Measurements from ENCODE around the gene DGCR2. TPM values are rescaled to one million over a fixed set of nuclear protein-coding genes. Genes with fewer than 3 reads are reported as not detected.

DGCR2 gene
- total RNA-seq, 2 experiments from 2014 or later = 30.5 to 34.2 TPM

- peak overlapping the region; percentile 95 for H3K27ac Mint-ChIP-seq
- POLR2A ChIA-PET = interaction anchor here (1.0 to 2.4 kb wide), 3 partner anchors 21 to 336 kb away, joined by 5 to 20 read pairs (median 8); partner anchors contain the start of genes CDC45 and DGCR2
- CTCF ChIA-PET = interaction anchor here (1.2 to 2.6 kb wide), 8 partner anchors 12 to 487 kb away, joined by 3 to 16 read pairs (median 8); partner anchors contain the start of genes SLC25A1 and TSSK2
- H3K36me3 Mint-ChIP-seq (ENCODE audit: low read depth) = peaks cover 26% of the 10 kb centered on the region
- DNase-seq (no peak), ATAC-seq (no peak)
- H3K27me3 Mint-ChIP-seq (ENCODE audit: low read depth) = peaks cover 15% of the 10 kb centered on the region
- no peaks in the 10 kb centered on the region for H3K9me3 Mint-ChIP-seq (ENCODE audit: insufficient read depth)
- peaks cover 17% of the 10 kb centered on the region for H3K4me1 Mint-ChIP-seq (ENCODE audit: low read depth)
- peak overlapping the region; percentile 99 for H3K4me3 Mint-ChIP-seq
Observed at GRCh38 chr22:19143212-19143611, 21.0 kb upstream of the DGCR2 start.

- Mint-ChIP-seq H3K27me3 (ENCODE audit: low read depth) (peaks cover 8% of the 10 kb centered on the region), H3K27ac (peak overlapping the region; percentile 14), H3K4me1 (ENCODE audit: low read depth) (peaks cover 17% of the 10 kb centered on the region), H3K9me3 (ENCODE audit: insufficient read depth) (no peaks in the 10 kb centered on the region), H3K36me3 (ENCODE audit: low read depth) (peaks cover 26% of the 10 kb centered on the region), H3K4me3 (peak overlapping the region; percentile 37)
- ATAC-seq (no peak), DNase-seq (no peak)
- ChIA-PET CTCF (no interaction called here), POLR2A (no interaction called here)
Observed at GRCh38 chr22:19142394-19142793, 20.2 kb upstream of the DGCR2 start.

DNA sequence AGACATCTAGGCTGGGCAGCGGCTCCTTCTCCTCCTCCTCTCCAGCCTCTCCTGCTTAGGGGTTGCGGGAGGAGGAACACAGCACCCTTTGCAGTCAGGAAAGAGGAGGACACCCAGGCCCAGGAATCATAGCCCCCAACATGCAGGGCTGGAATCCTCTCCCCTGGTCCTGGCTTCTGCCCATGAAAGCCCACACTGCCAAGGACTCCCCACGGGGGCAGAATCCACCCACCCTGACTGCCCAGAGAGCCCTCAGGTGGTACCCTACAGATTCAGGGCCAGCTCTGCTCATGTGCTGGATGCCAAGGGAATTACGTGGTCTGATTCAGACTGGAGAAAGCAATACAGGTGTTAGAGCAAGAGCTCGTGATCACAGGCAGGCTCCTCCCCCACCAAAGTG, 17.8 kb upstream of the DGCR2 start:
- Mint-ChIP-seq H3K4me3 (no peak overlapping the region), H3K27ac (no peak overlapping the region), H3K9me3 (ENCODE audit: insufficient read depth) (no peaks in the 10 kb centered on the region), H3K4me1 (ENCODE audit: low read depth) (peaks cover 17% of the 10 kb centered on the region), H3K27me3 (ENCODE audit: low read depth) (no peaks in the 10 kb centered on the region), H3K36me3 (ENCODE audit: low read depth) (peaks cover 44% of the 10 kb centered on the region)
- ATAC-seq = no peak
- no peak for DNase-seq
- CTCF ChIA-PET = no interaction called here
- POLR2A ChIA-PET = no interaction called here

DNA sequence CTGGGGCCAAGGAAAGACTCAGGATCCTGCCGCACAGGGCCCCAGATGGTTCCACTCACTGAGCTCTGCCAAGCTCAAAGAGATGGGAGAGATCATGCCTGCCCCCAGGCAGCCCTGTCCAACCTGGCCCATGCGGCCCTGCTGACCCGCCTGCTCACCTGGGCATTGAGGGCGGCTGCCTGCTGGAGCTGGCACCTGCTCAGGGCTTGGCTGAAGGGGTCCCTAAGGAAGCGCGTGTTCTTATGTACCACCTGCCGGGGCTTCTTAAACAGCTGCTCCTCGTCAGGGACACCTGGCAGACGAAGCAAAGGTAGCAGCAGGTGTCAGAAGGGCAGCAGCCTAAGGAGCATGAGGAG, 16.8 kb upstream of the DGCR2 start:
- DNase-seq = no peak
- CTCF ChIA-PET = no interaction called here
- POLR2A ChIA-PET = interaction anchor here (1.0 kb wide), 1 partner anchor 30 kb away, joined by 3 read pairs; no protein-coding TSS in a partner anchor
- H3K36me3 Mint-ChIP-seq (ENCODE audit: low read depth) = peaks cover 42% of the 10 kb centered on the region
- H3K27me3 Mint-ChIP-seq (ENCODE audit: low read depth) = no peaks in the 10 kb centered on the region
- H3K27ac Mint-ChIP-seq = no peak overlapping the region
- no peaks in the 10 kb centered on the region for H3K9me3 Mint-ChIP-seq (ENCODE audit: insufficient read depth)
- ATAC-seq = no peak
- no peak overlapping the region for H3K4me3 Mint-ChIP-seq
- peaks cover 9% of the 10 kb centered on the region for H3K4me1 Mint-ChIP-seq (ENCODE audit: low read depth)

- ChIA-PET POLR2A (interaction anchor here (1.0 kb wide), 1 partner anchor 31 kb away, joined by 3 read pairs; no protein-coding TSS in a partner anchor), CTCF (no interaction called here)
- Mint-ChIP-seq H3K4me1 (ENCODE audit: low read depth) (peaks cover 5% of the 10 kb centered on the region), H3K27ac (no peak overlapping the region), H3K27me3 (ENCODE audit: low read depth) (no peaks in the 10 kb centered on the region), H3K36me3 (ENCODE audit: low read depth) (peaks cover 40% of the 10 kb centered on the region), H3K4me3 (no peak overlapping the region), H3K9me3 (ENCODE audit: insufficient read depth) (no peaks in the 10 kb centered on the region)
- DNase-seq (no peak), ATAC-seq (no peak)
Observed at GRCh38 chr22:19138217-19139000, 16.2 kb upstream of the DGCR2 start.

GRCh38 chr22:19137384-19138216, 15.4 kb upstream of the DGCR2 start:
- CTCF ChIA-PET = no interaction called here
- Mint-ChIP-seq H3K27ac (no peak overlapping the region), H3K4me1 (ENCODE audit: low read depth) (peaks cover under 1% of the 10 kb centered on the region), H3K36me3 (ENCODE audit: low read depth) (peaks cover 41% of the 10 kb centered on the region), H3K9me3 (ENCODE audit: insufficient read depth) (no peaks in the 10 kb centered on the region), H3K4me3 (no peak overlapping the region), H3K27me3 (ENCODE audit: low read depth) (no peaks in the 10 kb centered on the region)
- DNase-seq (no peak), ATAC-seq (no peak)
- POLR2A ChIA-PET = no interaction called here

DNA sequence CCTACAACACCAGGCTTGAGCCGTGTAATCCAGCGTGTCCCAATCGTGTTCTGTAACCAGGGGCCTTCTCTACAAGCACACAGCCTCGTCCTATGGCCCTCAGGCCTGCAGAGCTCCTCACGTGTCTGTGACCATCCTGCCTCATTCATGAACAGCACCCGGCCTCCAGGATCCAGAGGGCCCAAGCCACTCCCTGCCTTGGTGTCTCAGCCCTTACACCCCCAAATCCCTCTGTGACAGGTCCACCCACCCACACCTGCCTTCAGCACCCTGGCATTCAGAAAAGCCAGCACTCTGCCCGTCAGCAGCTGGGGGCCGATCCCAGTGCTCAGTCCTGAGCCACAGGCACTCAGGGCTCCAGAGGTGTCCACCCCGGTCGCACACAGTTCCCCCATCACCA, 14.7 kb upstream of the DGCR2 start:
- ATAC-seq (no peak), DNase-seq (no peak)
- Mint-ChIP-seq H3K27ac (no peak overlapping the region), H3K9me3 (ENCODE audit: insufficient read depth) (no peaks in the 10 kb centered on the region), H3K4me1 (ENCODE audit: low read depth) (no peaks in the 10 kb centered on the region), H3K27me3 (ENCODE audit: low read depth) (no peaks in the 10 kb centered on the region), H3K4me3 (no peak overlapping the region), H3K36me3 (ENCODE audit: low read depth) (peaks cover 39% of the 10 kb centered on the region)
- ChIA-PET POLR2A (no interaction called here), CTCF (no interaction called here)

- H3K4me3 Mint-ChIP-seq = no peak overlapping the region
- POLR2A ChIA-PET = no interaction called here
- H3K4me1 Mint-ChIP-seq (ENCODE audit: low read depth) = no peaks in the 10 kb centered on the region
- no peak for ATAC-seq
- no peaks in the 10 kb centered on the region for H3K9me3 Mint-ChIP-seq (ENCODE audit: insufficient read depth)
- H3K36me3 Mint-ChIP-seq (ENCODE audit: low read depth) = peaks cover 37% of the 10 kb centered on the region
- CTCF ChIA-PET = no interaction called here
- H3K27me3 Mint-ChIP-seq (ENCODE audit: low read depth) = no peaks in the 10 kb centered on the region
- H3K27ac Mint-ChIP-seq = no peak overlapping the region
- DNase-seq = no peak
Observed at GRCh38 chr22:19134874-19135273, 12.7 kb upstream of the DGCR2 start.

DNA sequence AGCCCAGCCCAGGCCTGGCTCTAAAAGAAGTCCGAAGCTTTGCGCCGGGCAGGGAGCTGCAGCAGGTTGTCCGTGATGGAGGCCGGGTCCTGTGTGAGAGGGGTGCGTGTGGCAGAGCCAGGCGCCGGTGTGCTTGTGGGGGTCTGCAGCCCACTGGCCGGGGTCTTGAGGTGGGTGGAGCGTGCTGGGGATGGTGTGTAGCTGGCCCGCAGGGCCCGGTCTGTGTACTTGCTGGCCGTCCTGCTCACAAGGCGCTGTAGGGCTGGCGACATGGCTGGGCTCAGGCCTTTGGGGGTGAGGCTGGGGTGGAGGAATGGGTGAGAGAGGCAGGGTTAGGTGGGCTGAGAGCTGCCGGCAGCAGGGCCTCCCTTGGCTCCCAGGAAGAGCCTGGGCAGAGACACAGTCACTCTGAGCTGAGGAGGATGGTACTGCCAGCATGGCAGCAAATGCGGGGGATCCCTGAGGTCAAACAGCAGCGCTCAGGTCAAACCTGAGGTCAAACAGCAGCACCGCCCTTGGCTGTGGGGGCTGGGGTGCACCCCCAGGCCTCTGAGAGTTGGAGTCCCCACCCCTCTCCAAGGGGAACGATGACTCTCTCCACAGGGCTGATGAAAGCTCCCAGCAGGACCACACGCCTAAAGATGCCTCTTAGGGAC, 12.1 kb upstream of the DGCR2 start:
- Mint-ChIP-seq H3K4me3 (no peak overlapping the region), H3K9me3 (ENCODE audit: insufficient read depth) (no peaks in the 10 kb centered on the region), H3K36me3 (ENCODE audit: low read depth) (peaks cover 33% of the 10 kb centered on the region), H3K4me1 (ENCODE audit: low read depth) (no peaks in the 10 kb centered on the region), H3K27ac (no peak overlapping the region), H3K27me3 (ENCODE audit: low read depth) (no peaks in the 10 kb centered on the region)
- no peak for DNase-seq
- CTCF ChIA-PET = no interaction called here
- ATAC-seq = no peak
- POLR2A ChIA-PET = no interaction called here

DNA sequence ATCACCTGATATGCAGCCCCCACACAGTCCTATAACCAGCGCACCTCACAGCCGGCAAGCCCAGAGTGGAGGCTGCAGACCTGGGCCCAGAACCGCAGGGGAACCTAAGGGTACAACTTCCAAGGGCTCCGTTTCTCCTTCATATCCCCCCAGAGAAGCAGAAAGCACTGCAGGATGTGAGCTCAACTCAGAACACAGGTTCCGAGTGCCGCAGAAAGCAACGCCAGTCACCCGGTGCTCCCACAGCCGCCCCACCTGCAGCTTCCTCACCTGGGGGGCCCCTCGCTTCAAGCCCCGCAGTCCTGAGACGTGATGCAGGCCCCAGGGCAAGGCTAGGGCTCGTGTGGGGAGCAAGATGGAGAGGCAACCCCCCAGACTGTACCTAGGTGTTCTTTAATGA, 11.3 kb upstream of the DGCR2 start:
- ChIA-PET CTCF (interaction anchor here (0.9 kb wide), 1 partner anchor 11 kb away, joined by 5 read pairs; the partner anchor contains the start of gene ESS2), POLR2A (no interaction called here)
- H3K27ac Mint-ChIP-seq = no peak overlapping the region
- DNase-seq (no peak), ATAC-seq (no peak)
- H3K4me3 Mint-ChIP-seq = no peak overlapping the region
- no peaks in the 10 kb centered on the region for H3K9me3 Mint-ChIP-seq (ENCODE audit: insufficient read depth)
- H3K4me1 Mint-ChIP-seq (ENCODE audit: low read depth) = no peaks in the 10 kb centered on the region
- H3K36me3 Mint-ChIP-seq (ENCODE audit: low read depth) = peaks cover 31% of the 10 kb centered on the region
- H3K27me3 Mint-ChIP-seq (ENCODE audit: low read depth) = no peaks in the 10 kb centered on the region

GRCh38 chr22:19132693-19133400, 10.6 kb upstream of the DGCR2 start:
- CTCF ChIA-PET = interaction anchor here (0.9 kb wide), 1 partner anchor 11 kb away, joined by 5 read pairs; the partner anchor contains the start of gene ESS2
- Mint-ChIP-seq H3K9me3 (ENCODE audit: insufficient read depth) (no peaks in the 10 kb centered on the region), H3K4me3 (no peak overlapping the region), H3K36me3 (ENCODE audit: low read depth) (peaks cover 31% of the 10 kb centered on the region), H3K27me3 (ENCODE audit: low read depth) (no peaks in the 10 kb centered on the region), H3K4me1 (ENCODE audit: low read depth) (no peaks in the 10 kb centered on the region), H3K27ac (no peak overlapping the region)
- POLR2A ChIA-PET = interaction anchor here (0.7 to 1.0 kb wide), 2 partner anchors 12 to 26 kb away, joined by 3 read pairs; partner anchors contain the start of gene ESS2
- ATAC-seq = no peak
- DNase-seq = no peak

Data from activated CD8-positive, alpha-beta T cell treated with anti-CD3 and anti-CD28 coated beads, Interleukin-2, amount 10 ng/mL, durations not matched to agents 7 days and 5 days (primary cell).